CD4-positive, alpha-beta T cell treated with Interleukin-2 at 100 ng/mL for 4 hours (primary cell): ENCODE data around the gene MARCHF9.
"Not testable (repeated sequence)": the region's sequence is repeated elsewhere in the genome, so short reads cannot be mapped to it uniquely, and the experiment has no call there.

Source experiments
- DNase-seq: peaks from one replicate; pipeline ENCODE4 v3.0.0-alpha.2; 2020; ENCODE audit warnings: low spot score

Gene MARCHF9

GRCh38 chr12:57754411-57755193, at the start of gene MARCHF9:
Gene MARCHF9, plus strand, starts transcription at chr12:57755103. Its CDS starts 426 bp downstream, at chr12:57755529.
- DNase-seq = peak; percentile 90

GRCh38 chr12:57707250-57707649, 47.7 kb upstream of the MARCHF9 start:
- DNase-seq = no peak

GRCh38 chr12:57708296-57708695, 46.6 kb upstream of the MARCHF9 start:
- no peak for DNase-seq

GRCh38 chr12:57712701-57713100, 42.2 kb upstream of the MARCHF9 start:
- DNase-seq = no peak

- no peak for DNase-seq
Measured at GRCh38 chr12:57713209-57713608, 41.7 kb upstream of the MARCHF9 start.

GRCh38 chr12:57715036-57715748, 39.7 kb upstream of the MARCHF9 start:
- DNase-seq = not testable (repeated sequence)

- no peak for DNase-seq
Measured at GRCh38 chr12:57715786-57716185, 39.1 kb upstream of the MARCHF9 start.

GRCh38 chr12:57716305-57716704, 38.6 kb upstream of the MARCHF9 start:
- no peak for DNase-seq

GRCh38 chr12:57717131-57717530, 37.8 kb upstream of the MARCHF9 start:
- DNase-seq = no peak

- DNase-seq = no peak
Measured at GRCh38 chr12:57717846-57718640, 36.9 kb upstream of the MARCHF9 start.

- no peak for DNase-seq
Measured at GRCh38 chr12:57718641-57719528, 36.0 kb upstream of the MARCHF9 start.

- no peak for DNase-seq
Measured at GRCh38 chr12:57719777-57720605, 34.9 kb upstream of the MARCHF9 start.

- DNase-seq = no peak
Measured at GRCh38 chr12:57720606-57721595, 34.0 kb upstream of the MARCHF9 start.

GRCh38 chr12:57721846-57722608, 32.9 kb upstream of the MARCHF9 start:
- not testable (repeated sequence) for DNase-seq

GRCh38 chr12:57722716-57723629, 31.9 kb upstream of the MARCHF9 start:
- DNase-seq = no peak

- DNase-seq = no peak
Measured at GRCh38 chr12:57723630-57723962, 31.3 kb upstream of the MARCHF9 start.
